HPDE6-E6E7 (cell line): ENCODE measurements around the gene PIGT.

Source experiments
- DNase-seq: peaks from one replicate; pipeline ENCODE4 v3.0.0; 2011; ENCODE audit warnings: missing footprints; ENCODE audit errors: extremely low spot score

The PIGT gene

DNA sequence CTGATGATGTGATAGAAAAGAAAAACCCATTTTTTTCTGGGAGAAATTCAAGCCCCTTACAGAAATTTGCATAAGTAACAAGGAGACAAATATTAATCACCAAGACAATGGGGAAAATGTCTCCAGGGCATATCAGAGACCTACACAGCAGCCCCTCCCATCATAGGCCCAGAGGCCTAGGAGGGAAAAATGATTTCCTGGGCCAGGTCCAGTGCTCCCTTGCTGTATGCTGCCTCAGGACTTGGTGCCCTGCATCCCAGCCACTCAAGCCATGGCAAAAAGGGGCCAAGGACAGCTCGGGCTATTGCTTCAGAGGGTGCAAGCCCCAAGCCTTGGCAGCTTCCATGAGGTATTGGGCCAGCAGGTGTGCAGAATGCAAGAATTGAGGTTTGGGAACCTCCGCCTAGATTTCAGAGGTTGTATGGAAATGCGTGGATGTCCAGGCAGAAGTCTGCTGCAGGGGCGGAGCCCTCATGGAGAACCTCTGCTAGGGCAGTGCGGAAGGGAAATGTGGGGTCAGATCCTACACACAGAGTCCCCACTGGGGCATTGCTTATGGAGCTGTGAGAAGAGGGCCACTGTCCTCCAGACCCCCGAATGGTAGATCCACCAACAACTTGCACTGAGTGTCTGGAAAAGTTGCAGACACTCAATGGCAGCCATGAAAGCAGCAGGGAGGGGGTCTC is 15.5 kb upstream of the PIGT start:
- no peak for DNase-seq

DNA sequence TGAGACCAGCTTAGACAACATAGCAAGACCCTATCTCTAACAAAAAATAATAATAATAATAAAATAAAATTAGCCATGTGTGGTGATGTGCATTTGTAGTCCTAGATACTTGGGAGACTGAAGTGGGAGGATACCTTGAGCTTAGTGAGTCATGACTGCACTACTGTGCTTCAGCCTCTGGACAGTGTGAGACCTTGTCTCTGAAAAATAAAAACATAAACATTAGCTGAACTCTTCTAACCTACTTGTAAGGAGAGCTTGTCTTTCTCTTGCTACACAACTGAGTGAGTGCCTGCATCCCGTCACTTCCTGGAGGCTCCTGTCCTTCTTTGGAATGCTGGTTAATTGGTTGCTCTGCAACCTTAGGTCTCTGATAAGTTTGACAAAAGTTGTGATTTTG is 13.0 kb upstream of the PIGT start:
- no peak for DNase-seq

DNA sequence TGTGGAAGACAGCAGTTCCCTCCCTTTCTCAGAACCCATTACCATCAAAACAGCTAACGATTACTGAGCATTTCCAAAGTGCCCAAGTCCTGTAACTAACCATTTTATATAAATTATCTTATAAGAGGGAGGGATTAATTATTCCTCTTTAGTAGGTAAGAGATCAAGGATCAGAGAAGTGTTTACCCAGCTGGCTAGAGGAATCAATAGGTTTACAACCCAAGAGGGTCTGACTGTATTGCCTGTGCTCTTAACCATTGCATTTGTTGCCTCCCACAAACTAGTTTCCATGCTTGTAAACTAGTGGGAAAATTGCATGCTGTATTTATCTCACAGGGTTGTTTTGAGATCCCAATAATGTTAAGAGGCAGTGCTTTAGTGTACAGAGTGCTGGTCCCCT is 11.5 kb upstream of the PIGT start:
- DNase-seq, result no peak

DNA sequence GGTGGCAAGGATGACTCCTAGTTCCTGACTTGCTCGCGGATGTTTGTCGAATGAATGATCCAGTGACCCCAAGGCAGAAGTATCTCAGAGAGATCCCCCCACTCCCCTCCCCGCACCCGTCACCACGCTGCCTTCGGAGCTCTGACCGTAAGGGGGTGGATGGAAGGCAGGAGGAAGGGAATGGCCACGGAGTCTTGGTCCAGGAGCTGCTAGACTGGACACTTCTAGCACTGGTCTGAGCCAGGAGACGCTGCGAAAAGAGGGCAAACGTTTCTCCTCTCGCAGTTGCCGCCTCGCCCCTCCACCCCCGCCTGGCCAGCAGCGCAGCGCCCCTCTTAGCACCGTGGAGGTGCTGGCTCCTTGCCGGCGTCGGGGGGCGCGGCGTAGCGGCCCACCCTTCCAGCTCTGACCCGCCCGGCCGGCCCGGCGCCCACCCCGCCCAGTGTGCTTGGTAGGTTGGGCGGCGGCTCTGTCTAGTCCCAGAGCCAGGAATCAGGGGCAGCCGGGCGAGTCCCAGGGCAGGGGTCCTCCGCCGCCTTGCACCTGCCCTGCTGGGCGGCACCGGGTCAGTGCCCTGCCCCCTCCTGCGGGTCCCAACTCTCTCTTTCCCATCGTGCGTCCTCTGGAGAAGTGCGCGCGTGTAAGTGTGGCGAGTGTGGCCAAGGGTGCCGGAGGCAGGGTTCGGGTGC is 10.2 kb upstream of the PIGT start:
- no peak for DNase-seq

DNA sequence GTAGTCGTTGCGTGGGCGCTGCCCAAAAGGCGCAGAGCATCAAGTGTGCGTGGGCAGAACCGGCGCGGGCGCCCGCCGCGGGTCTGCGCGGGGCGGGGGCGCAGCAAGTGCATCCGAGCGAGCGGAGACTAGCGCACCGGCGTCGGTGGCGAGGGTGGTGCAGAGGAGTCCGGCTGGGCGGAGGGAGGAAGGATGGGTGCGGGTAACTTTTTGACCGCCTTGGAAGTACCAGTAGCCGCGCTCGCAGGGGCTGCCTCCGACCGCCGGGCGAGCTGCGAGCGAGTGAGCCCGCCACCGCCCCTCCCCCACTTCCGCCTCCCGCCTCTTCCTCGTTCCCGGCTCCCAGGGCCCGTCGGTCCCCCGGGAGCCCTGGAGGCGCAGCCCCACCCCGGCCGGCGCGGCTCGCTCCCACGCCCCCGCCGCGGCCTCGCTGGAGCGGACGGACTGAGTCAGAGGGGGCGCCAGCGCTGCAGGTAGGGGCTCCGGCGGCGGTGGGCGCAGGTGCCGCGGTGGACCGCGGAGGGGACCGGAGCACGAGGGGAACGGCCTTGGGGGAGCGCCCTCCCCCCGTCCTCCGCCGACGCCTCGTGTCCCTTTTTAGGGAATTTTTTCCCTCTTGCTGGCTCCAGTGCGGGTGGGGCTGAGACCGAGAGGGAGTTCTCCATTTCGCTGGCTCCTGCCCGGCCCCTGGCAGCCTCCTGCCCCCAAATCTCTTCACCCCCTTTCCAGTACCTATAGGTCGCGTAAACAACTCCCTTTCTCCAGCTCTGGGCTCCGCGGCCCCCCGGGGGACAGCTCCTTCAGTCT is 9.5 kb upstream of the PIGT start:
- peak; percentile 40 for DNase-seq

DNA sequence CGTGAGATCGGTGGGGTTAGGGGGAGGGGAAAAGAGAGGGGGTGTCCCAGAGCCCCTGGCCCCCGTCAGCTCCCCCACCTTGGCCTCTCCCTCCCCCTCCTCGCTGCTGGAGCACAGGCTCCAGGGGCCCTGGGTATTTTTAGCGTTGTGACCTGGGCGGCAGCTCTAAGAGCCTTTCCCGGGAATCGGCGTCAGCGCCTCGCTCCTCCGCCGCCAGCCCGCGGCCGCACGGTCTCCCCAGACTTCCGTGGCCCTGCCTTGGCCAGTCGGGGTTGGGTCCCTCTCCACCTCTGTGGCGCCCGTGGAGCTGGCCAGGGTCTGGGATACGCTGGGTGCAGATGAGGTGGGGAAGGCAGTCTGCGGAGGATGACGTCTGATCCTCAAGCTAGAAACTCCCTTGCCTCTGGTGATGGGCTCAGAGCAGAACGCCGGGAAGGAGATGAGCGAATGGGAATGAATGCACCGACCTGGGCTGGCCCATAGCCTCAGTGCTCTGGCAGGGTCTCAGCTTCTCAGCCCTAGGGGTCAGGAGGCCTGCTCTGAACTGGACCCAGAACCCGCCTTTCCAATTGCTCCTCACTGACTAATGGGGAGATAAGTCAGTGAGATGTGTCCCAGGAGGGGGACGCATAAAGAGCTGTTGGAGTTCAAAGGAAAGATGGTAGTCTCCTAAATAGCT is 8.7 kb upstream of the PIGT start:
- DNase-seq, result no peak

DNA sequence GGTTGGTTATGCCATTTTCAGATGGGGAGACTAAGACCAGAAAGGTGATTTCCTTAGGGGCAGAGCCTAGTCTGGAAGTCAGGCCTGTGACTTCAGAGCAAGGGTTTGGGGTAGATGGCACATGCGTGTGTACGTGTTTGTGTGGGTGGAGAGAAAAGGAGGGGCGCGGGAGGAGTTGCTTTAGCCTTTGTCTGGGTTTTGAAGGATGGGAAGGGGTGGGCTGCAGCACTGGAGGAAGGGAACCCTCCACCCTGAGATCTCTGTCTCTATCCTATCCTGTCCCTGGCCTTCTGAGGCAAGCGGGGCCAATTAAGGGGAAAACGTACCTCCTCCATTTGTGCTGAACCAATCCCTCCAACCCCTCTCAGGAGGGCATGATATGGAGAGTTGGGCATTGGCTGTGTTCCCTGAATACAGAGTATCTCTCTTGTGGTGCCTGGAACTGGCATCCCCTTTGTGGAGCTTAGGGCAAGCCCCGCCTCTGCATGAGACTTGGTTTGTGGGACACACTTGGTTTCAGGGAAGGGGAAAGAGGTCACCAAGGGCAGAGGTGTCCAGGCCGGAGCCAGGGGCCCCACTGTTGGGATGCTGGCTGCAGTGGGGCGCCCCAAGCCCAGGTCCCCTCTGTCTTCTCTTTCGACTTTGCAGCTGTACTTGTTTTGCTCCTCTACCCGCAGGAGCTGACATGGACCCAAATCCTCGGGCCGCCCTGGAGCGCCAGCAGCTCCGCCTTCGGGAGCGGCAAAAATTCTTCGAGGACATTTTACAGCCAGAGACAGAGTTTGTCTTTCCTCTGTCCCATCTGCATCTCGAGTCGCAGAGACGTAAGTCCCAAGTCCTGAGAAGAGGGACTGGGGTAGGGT is 7.9 kb upstream of the PIGT start, which contains the start of gene DBNDD2:
Gene DBNDD2, plus strand, starts transcription at position 507 of the 863 bp plus-strand sequence. Its CDS starts 179 bp downstream, at position 686.
- no peak for DNase-seq

DNA sequence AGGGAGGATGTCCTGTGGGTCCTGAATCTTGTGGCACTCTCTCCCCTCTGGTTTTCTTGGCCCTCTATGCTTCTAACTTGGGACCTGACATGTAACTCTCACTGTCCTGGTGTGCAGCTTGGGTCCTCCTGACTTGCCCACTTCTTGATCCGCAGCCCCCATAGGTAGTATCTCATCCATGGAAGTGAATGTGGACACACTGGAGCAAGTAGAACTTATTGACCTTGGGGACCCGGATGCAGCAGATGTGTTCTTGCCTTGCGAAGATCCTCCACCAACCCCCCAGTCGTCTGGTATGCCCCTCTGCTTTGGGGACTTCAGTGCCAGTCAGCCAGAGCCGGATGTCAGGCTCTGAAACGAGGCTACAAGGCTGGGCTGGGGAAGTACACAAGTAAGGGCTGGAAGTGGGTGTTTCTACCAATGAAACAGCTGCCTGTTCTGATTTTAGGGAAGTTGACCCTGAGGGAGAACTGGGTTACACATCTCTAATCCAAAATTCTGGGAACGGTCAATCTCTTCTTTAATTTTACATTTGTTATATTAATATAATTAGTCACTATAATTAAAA is 7.2 kb upstream of the PIGT start:
- DNase-seq, result no peak

DNA sequence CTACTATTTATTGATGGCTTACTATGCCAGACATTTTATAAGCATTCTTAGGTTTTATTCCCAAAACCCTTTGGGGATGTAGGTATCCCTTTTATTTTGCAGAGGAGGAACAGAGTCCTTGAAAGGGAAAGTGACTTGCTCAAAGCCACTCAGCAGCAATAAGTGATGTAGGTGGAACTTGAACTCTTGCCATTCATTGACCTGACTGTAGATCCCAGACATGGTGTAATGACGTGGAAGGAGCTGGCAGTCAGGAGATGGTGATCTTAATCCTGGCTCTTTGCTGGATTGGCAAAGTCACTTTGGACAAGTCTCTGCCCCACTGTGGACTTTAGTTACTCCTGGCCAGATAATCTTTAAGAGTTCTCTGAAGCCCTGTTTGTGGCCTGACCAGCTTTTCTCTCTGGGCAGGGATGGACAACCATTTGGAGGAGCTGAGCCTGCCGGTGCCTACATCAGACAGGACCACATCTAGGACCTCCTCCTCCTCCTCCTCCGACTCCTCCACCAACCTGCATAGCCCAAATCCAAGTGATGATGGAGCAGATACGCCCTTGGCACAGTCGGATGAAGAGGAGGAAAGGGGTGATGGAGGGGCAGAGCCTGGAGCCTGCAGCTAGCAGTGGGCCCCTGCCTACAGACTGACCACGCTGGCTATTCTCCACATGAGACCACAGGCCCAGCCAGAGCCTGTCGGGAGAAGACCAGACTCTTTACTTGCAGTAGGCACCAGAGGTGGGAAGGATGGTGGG is 6.2 kb upstream of the PIGT start:
- no peak for DNase-seq

DNA sequence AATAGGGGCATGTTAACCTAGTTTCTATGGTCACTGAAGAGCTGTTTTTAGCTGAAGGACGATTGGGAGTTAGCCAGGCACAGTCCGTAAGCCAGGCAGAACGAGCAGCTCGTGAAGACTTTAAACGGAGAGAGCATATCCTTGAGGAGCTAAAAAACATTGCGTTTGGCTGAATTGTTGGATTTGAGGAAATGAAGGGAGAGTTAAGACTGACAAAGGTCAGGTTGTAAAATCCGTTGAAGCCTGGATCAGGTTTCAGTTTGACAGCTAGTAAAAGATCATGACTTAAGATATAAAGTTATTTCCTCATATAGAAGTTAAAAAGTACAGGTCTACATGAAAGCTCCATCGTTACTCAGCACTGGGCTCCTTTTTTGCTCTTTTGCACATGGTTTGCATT is 5.1 kb upstream of the PIGT start:
- no peak for DNase-seq

DNA sequence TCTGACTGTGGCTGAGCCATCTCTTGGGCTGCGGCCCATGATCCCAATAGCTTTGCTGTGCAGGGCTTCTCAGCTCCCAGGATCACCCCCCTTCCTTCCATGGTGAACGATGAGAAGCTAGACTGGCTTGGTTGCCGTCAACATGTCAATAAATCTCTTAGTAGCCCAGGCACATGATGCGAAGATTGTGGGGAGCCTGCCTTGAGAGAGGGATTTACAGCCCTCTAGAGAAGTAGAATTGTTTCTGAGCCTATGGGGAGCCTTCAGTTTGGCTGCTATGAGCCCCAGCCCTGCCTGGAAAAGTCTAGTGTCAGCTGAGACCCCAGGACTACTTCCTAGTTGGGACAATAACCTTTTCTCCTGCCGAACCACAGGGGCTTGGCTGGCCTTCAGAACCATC is 3.3 kb upstream of the PIGT start:
- no peak for DNase-seq

DNA sequence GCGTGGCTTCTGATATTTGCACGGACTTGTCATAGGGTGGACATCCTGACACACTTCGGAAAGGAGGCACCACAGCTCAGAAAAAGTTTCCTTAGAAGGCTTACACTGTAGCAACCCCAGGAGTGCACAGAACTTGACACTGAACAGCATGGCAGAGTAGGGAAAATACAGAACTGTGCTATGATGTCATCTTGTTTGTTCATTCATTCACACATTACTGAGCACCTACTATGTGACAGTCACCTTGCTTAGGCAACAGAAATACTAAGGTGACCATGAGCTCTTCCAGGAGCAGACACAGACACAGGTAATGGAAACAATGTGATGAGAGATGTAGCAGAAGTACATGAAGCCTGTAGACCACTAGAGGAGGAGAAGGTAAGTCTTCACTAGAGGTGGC is 2.5 kb upstream of the PIGT start:
- DNase-seq, result no peak

DNA sequence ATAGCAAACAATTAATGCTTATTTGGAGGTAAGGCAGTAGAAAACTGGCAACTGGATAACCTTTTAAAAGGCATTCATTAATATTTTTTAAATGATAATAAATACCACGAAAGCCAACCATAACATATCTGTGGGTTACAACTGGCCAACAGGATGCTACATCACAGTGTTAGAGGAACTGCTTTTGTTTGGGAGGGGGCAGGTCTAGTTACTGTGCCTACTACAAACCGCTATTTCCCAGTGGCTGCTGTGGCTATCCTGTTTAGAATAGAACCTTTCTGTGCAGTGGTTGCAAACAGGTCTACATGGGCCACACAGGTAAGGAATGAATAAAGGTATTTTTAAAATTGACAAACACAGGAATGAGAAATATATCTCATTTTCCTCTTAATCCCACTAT is 976 bp downstream of the PIGT start:
- no peak for DNase-seq

DNA sequence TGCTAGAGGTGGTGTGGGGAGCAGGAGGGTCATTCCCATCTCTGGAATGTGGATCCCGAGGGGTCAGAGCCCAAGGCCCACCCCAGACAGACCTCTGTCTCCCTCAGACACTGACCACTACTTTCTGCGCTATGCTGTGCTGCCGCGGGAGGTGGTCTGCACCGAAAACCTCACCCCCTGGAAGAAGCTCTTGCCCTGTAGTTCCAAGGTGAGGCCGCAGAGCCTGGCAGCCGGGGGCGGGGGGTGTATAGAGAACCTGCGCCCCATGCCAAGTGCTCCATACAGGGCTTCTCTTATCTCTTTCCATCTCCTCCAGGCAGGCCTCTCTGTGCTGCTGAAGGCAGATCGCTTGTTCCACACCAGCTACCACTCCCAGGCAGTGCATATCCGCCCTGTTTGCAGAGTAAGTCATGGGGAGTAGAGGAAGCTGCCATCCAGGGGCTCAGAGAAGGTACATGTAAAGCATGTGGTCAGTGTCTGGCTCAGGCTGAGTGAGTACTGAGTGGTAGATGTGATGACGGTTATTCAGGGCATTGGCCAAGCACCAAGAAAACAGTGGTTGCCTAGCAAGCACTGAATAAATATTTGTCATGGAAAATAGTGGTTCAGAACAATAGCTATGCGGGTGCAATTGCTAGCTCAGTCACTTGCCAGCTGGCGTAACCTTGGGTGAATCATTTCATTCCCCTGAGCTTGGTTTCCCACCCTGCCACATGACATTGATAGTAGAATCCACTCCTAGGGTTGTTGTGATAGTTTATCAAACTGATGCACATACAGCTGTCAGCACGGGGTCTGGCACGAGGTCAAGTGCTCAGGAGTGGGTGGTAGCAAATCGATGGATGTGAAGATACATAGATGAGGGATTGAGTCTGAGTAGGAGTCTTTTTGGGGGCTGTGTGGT is 3.5 kb downstream of the PIGT start:
- peak; percentile 92 for DNase-seq

DNA sequence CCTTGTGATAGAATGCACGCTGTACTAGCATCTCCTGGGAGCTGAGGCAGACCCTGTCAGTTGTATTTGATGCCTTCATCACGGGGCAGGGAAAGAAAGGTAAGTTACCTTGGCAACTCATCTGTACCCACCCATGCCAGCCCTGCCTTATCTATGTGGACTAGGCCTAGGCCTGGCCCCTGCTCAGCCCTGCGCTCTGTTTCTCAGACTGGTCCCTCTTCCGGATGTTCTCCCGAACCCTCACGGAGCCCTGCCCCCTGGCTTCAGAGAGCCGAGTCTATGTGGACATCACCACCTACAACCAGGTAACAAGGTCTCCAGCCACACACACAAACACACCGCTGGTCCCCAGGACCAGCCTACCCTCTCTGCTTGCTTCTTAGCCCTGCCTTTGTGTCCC is 4.2 kb downstream of the PIGT start:
- DNase-seq, result no peak

DNA sequence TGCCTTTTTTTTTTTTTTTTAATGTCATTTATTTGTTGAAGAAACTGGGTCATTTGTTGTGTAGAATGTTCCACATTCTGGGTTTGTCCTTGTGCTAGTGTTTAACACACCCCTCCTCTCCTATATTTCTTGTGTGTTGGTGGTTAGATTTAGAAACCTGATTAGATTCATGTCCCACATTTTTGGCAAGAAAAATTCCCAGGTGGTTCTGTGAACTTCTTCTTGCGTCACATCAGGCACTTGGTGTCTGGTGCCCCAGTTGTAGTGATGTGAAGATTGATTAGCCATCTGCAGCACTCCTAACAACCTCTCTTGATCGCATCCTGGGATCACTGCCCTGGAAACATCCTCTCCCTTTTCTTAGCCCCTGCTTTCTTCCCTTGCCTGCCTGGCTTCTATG is 7.8 kb downstream of the PIGT start:
- DNase-seq, result no peak

DNA sequence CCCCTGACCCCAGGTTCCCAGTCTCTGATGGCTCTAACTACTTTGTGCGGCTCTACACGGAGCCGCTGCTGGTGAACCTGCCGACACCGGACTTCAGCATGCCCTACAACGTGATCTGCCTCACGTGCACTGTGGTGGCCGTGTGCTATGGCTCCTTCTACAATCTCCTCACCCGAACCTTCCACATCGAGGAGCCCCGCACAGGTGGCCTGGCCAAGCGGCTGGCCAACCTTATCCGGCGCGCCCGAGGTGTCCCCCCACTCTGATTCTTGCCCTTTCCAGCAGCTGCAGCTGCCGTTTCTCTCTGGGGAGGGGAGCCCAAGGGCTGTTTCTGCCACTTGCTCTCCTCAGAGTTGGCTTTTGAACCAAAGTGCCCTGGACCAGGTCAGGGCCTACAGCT is 9.6 kb downstream of the PIGT start:
- DNase-seq, result no peak

DNA sequence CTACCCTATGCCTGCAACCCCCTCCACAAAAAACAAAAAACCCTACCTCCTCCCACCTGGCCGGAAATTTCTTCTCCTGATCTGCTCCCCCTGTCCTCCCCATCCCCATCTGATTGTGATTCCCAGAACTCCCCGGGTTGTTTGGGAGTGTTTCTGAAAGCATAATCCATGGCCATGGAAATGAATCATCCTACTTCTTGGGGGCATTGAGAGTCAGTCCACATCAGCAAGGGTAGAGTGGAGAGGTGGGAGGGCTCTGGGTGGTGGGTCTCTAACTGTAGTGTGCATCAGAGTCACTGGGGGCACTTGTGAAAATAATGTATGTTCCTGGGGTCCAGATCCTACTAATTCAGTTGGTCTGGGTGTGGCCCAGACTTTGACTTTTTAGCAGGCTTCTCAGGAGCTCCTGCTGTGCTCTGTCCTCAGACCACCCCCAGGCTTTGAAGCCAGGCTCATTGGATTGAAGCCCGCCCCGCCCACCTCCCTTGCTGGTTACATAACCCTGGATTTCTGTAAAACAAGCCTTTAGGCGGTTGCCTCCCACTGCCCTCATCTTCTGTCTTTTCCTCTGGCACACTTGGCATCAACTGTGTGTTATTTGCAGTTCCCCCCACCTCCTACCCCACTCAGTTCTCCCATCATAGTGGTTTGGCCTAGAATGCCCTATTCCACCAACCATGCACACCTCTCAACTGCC is 10.5 kb downstream of the PIGT start:
- DNase-seq, result no peak
